ENCODE data around the gene TOE1.
A peak's percentile ranks its signal among the peaks of the same experiment; 100 is the strongest.
"Not testable (repeated sequence)": the region's sequence is repeated elsewhere in the genome, so short reads cannot be mapped to it uniquely, and the experiment has no call there.

TOE1 gene

GRCh38 chr1:45339789-45340558 is at the start of gene TOE1, which contains the start of gene MUTYH:
Gene TOE1, plus strand, starts transcription at chr1:45340170. Its CDS starts 83 bp downstream, at chr1:45340253.
Gene MUTYH, minus strand, starts transcription at chr1:45340440. Its CDS starts 5,935 bp downstream, at chr1:45334505.
- DNase-seq, result peak; percentile 97

- DNase-seq, result not testable (repeated sequence)
Measured at GRCh38 chr1:45291002-45291401, 49.0 kb upstream of the TOE1 start.

GRCh38 chr1:45291716-45292115 is 48.3 kb upstream of the TOE1 start:
- no peak for DNase-seq

- peak; percentile 9 for DNase-seq
Measured at GRCh38 chr1:45297666-45298356, 42.2 kb upstream of the TOE1 start.

GRCh38 chr1:45299296-45299695 is 40.7 kb upstream of the TOE1 start:
- no peak for DNase-seq

GRCh38 chr1:45299981-45300668 is 39.8 kb upstream of the TOE1 start:
- peak; percentile 93 for DNase-seq

- no peak for DNase-seq
Measured at GRCh38 chr1:45300669-45300997, 39.3 kb upstream of the TOE1 start.

- DNase-seq, result no peak
Measured at GRCh38 chr1:45302505-45303150, 37.3 kb upstream of the TOE1 start.

GRCh38 chr1:45303520-45304310 is 36.3 kb upstream of the TOE1 start:
- DNase-seq, result peak; percentile 98

- DNase-seq, result peak; percentile 57
Measured at GRCh38 chr1:45304311-45305081, 35.5 kb upstream of the TOE1 start.

GRCh38 chr1:45305231-45305630 is 34.7 kb upstream of the TOE1 start:
- DNase-seq, result no peak

- DNase-seq, result no peak
Measured at GRCh38 chr1:45306319-45306718, 33.7 kb upstream of the TOE1 start.

- DNase-seq, result no peak
Measured at GRCh38 chr1:45306905-45307304, 33.1 kb upstream of the TOE1 start.

GRCh38 chr1:45314266-45314665 is 25.7 kb upstream of the TOE1 start:
- no peak for DNase-seq

GRCh38 chr1:45317166-45317565 is 22.8 kb upstream of the TOE1 start:
- no peak for DNase-seq

- DNase-seq, result no peak
Measured at GRCh38 chr1:45319761-45320160, 20.2 kb upstream of the TOE1 start.

- DNase-seq, result no peak
Measured at GRCh38 chr1:45321444-45321843, 18.5 kb upstream of the TOE1 start.

- no peak for DNase-seq
Measured at GRCh38 chr1:45322486-45323040, 17.4 kb upstream of the TOE1 start.

- no peak for DNase-seq
Measured at GRCh38 chr1:45325851-45326506, 14.0 kb upstream of the TOE1 start.
